Measurements from ENCODE around the gene SLC25A6. TPM values are rescaled to one million over a fixed set of nuclear protein-coding genes. Genes with fewer than 3 reads are reported as not detected.

SLC25A6 gene
- total and polyA plus RNA-seq, 10 of the 15 experiments (the other 5 are each of a cell fraction or from before 2014, with no cell fraction given) = 61.9 to 642 (median 322) TPM

DNA sequence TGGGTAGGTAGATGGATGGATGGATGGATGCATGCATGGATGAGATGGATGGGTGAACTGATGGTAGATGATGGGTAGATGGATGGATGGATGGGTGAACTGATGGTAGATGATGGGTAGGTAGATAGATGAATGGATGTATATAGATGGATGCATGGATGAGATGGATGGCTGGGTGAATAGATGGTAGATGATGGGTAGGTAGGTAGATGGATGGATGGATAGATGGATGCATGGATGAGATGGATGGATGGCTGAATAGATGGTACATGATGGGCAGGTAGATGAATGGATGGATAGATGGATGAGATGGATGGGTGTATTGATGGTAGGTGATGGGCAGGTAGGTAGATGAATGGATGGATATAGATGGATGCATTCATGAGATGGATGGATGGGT is 15.1 kb upstream of the SLC25A6 start:
- no peaks in the 10 kb centered on the region for H3K27me3 ChIP-seq (replicated peaks in 1 of 2; ENCODE audit: control insufficient read depth in 2 of 2, insufficient read depth in 2 of 2, low read length in 1 of 2)
- ChIA-PET POLR2A (no interaction called here), RAD21 (ENCODE audit: unreplicated experiment) (no interaction called here), CTCF (no interaction called here), SMC1A (ENCODE audit: uncharacterized antibody, unreplicated experiment) (no interaction called here)
- H2AFZ ChIP-seq (ENCODE audit: control insufficient read depth, low read depth, low read length) = no peak overlapping the region
- ATAC-seq = no peak
- no peak overlapping the region for H3K9ac ChIP-seq (ENCODE audit: control insufficient read depth, insufficient read depth, low read length)
- in situ Hi-C loops (cut with MboI) (no loop called here), intact Hi-C loops (cut with micrococcal nuclease; ENCODE audit: unreplicated experiment) (no loop called here)
- H3K4me1 ChIP-seq (ENCODE audit: control insufficient read depth, insufficient read depth, low read length) = no peaks in the 10 kb centered on the region
- DNase-seq (ENCODE audit: low read depth, low spot score) = no peak
- H3K36me3 ChIP-seq (ENCODE audit: control insufficient read depth in 2 of 2, insufficient read depth in 2 of 2, low read length in 1 of 2) = peaks cover 15 to 16% of the 10 kb centered on the region in 2 experiments; a peak in 3 of 4 replicates
- no peaks in the 10 kb centered on the region; the same call in 2 of the 3 replicates for H3K9me3 ChIP-seq (replicated peaks; ENCODE audit: control insufficient read depth, insufficient read depth, low read length)
- no peaks in the 10 kb centered on the region for H3K79me2 ChIP-seq (ENCODE audit: control insufficient read depth, insufficient read depth, low read length)
- no TSS peak for BruUV-seq (replicated peaks)
- no peak overlapping the region for H3K4me2 ChIP-seq (ENCODE audit: control insufficient read depth, insufficient read depth)
- TF ChIP-seq POLR2AphosphoS2 (IDR thresholded peaks at IDR 0.05; ENCODE audit: low read depth, low read length) = no peak
- TF ChIP-seq, protein P1, sequence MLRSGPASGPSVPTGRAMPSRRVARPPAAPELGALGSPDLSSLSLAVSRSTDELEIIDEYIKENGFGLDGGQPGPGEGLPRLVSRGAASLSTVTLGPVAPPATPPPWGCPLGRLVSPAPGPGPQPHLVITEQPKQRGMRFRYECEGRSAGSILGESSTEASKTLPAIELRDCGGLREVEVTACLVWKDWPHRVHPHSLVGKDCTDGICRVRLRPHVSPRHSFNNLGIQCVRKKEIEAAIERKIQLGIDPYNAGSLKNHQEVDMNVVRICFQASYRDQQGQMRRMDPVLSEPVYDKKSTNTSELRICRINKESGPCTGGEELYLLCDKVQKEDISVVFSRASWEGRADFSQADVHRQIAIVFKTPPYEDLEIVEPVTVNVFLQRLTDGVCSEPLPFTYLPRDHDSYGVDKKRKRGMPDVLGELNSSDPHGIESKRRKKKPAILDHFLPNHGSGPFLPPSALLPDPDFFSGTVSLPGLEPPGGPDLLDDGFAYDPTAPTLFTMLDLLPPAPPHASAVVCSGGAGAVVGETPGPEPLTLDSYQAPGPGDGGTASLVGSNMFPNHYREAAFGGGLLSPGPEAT (IDR thresholded peaks at IDR 0.05; ENCODE audit: low read depth) = no peak
- TF ChIP-seq ZNF207 (IDR thresholded peaks at IDR 0.05; ENCODE audit: borderline replicate concordance) = no peak
- no peak for TF ChIP-seq MTA3 (IDR thresholded peaks at IDR 0.05; ENCODE audit: borderline replicate concordance, low read length)
- TF ChIP-seq ZBED1 (IDR thresholded peaks at IDR 0.05; ENCODE audit: borderline replicate concordance) = no peak
- TF ChIP-seq CBX5 (IDR thresholded peaks at IDR 0.05; ENCODE audit: low read depth) = no peak
- TF ChIP-seq, protein P2, sequence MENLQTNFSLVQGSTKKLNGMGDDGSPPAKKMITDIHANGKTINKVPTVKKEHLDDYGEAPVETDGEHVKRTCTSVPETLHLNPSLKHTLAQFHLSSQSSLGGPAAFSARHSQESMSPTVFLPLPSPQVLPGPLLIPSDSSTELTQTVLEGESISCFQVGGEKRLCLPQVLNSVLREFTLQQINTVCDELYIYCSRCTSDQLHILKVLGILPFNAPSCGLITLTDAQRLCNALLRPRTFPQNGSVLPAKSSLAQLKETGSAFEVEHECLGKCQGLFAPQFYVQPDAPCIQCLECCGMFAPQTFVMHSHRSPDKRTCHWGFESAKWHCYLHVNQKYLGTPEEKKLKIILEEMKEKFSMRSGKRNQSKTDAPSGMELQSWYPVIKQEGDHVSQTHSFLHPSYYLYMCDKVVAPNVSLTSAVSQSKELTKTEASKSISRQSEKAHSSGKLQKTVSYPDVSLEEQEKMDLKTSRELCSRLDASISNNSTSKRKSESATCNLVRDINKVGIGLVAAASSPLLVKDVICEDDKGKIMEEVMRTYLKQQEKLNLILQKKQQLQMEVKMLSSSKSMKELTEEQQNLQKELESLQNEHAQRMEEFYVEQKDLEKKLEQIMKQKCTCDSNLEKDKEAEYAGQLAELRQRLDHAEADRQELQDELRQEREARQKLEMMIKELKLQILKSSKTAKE (IDR thresholded peaks at IDR 0.05; ENCODE audit: low read depth, poor library complexity, severe bottlenecking) = no peak
- TF ChIP-seq, protein P3, sequence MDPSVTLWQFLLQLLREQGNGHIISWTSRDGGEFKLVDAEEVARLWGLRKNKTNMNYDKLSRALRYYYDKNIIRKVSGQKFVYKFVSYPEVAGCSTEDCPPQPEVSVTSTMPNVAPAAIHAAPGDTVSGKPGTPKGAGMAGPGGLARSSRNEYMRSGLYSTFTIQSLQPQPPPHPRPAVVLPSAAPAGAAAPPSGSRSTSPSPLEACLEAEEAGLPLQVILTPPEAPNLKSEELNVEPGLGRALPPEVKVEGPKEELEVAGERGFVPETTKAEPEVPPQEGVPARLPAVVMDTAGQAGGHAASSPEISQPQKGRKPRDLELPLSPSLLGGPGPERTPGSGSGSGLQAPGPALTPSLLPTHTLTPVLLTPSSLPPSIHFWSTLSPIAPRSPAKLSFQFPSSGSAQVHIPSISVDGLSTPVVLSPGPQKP (IDR thresholded peaks at IDR 0.05; ENCODE audit: low read depth, low read length) = no peak
- TF ChIP-seq, protein P4, sequence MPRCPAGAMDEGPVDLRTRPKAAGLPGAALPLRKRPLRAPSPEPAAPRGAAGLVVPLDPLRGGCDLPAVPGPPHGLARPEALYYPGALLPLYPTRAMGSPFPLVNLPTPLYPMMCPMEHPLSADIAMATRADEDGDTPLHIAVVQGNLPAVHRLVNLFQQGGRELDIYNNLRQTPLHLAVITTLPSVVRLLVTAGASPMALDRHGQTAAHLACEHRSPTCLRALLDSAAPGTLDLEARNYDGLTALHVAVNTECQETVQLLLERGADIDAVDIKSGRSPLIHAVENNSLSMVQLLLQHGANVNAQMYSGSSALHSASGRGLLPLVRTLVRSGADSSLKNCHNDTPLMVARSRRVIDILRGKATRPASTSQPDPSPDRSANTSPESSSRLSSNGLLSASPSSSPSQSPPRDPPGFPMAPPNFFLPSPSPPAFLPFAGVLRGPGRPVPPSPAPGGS (IDR thresholded peaks at IDR 0.05; ENCODE audit: borderline replicate concordance, insufficient read depth, low read depth, low read length, poor library complexity, severe bottlenecking) = no peak
- TF ChIP-seq, protein P5, sequence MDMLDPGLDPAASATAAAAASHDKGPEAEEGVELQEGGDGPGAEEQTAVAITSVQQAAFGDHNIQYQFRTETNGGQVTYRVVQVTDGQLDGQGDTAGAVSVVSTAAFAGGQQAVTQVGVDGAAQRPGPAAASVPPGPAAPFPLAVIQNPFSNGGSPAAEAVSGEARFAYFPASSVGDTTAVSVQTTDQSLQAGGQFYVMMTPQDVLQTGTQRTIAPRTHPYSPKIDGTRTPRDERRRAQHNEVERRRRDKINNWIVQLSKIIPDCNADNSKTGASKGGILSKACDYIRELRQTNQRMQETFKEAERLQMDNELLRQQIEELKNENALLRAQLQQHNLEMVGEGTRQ (IDR thresholded peaks at IDR 0.05; ENCODE audit: borderline replicate concordance, low read depth, low read length) = no peak
- no peak for TF ChIP-seq SMAD5 (IDR thresholded peaks at IDR 0.05; ENCODE audit: low read depth)
- TF ChIP-seq RAD51 (IDR thresholded peaks at IDR 0.05) = no peak
- no peak for TF ChIP-seq NFYA (IDR thresholded peaks at IDR 0.05; ENCODE audit: borderline replicate concordance, low read depth, low read length)
- H3K4me3 ChIP-seq = no peak overlapping the region
- H4K20me1 ChIP-seq (ENCODE audit: control insufficient read depth, insufficient read depth) = no peaks in the 10 kb centered on the region
- H3K27ac ChIP-seq (ENCODE audit: control insufficient read depth, insufficient read depth) = no peak overlapping the region
- FAIRE-seq = no peak
